ENCODE results near the gene PAX1.
A peak's percentile ranks its signal among the peaks of the same experiment; 100 is the strongest.

The PAX1 gene

DNA sequence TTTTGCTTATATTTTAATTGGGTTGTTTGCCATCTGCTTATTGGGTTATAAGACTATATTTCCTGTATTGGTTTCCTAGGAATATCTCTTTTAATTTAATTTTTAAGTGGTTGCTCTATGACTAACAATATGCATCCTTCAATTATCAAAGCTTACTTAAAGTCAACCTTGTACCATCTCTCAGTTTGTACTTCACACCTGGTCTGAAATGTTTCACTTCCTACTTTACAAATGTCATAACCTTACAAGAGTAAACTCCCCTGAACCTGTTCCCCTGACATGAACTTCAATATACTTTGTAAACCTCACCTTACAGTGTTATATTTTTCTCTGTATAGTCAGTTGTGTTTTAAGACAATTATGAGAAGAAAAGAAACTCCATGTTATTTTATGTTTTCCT lies 35.8 kb downstream of the PAX1 start:
- DNase-seq, result no peak

- DNase-seq, result no peak
These were observed 57.2 kb downstream of the PAX1 start for GRCh38 chr20:21762646-21763045.

GRCh38 chr20:21767200-21767738 lies 61.8 kb downstream of the PAX1 start:
- DNase-seq, result no peak

DNA sequence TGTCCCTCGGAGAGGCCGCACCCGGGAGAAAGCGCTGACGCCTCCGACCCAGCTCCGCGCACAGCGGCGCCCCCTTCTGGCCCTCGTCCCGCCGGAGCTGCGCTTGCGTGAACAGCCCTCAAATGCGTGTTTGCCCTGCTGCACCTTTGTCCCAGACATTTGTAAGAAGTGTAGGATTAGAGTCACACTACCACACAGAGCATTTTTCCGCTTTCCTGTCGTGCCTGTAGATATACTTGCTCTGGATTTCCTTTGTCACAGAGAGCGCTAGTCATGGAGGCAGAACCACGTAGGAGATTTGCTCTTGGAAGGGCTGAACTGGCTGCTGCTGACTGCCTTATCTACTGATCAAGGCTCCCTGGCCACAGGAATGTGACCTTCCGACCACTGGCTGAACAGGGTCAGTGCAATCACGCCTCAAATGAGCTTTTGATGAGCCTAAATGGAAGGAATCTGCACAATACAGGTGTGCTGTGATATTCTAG lies 62.3 kb downstream of the PAX1 start:
- DNase-seq, result peak; percentile 10
